Neural crest cell (in vitro differentiated cells): ENCODE data around the gene LSM7. TPM values are rescaled to one million over a fixed set of nuclear protein-coding genes. Genes with fewer than 3 reads are reported as not detected.

Experiments used
- DNase-seq: peaks from one replicate; pipeline ENCODE4 v3.0.0; 2021; ENCODE audit warnings: low read depth, mixed read lengths, low spot score
- H3K27ac Mint-ChIP-seq: one replicate; pipeline ENCODE4 v1.8.0; 2021; ENCODE audit warnings: mild to moderate bottlenecking, mixed read lengths; ENCODE audit not compliant: unreplicated experiment
- H3K27me3 Mint-ChIP-seq: 2 replicates; pipeline ENCODE4 v1.8.0; 2021; ENCODE audit warnings: low read depth, mild to moderate bottlenecking, mixed read lengths
- H3K36me3 Mint-ChIP-seq: 2 replicates; pipeline ENCODE4 v1.8.0; 2021; ENCODE audit warnings: low read depth, mild to moderate bottlenecking, mixed read lengths
- H3K4me1 Mint-ChIP-seq: 2 replicates; pipeline ENCODE4 v1.8.0; 2021; ENCODE audit warnings: mixed read lengths
- H3K4me3 Mint-ChIP-seq: one replicate; pipeline ENCODE4 v1.8.0; 2021; ENCODE audit warnings: mild to moderate bottlenecking, mixed read lengths
- H3K9me3 Mint-ChIP-seq: 2 replicates; pipeline ENCODE4 v1.8.0; 2021; ENCODE audit warnings: mixed read lengths
- CTCF ChIP-seq: fragments of 200-600 bp; sonication (generic); conservative IDR thresholded peaks from 2 replicates; pipeline ENCODE4 v1.5.0; 2021; ENCODE audit warnings: antibody characterized with exemption, mild to moderate bottlenecking
- total RNA-seq: library from RNA; stranded (reverse); gene quantifications from 2 replicates; pipeline ENCODE4 v1.2.1, GENCODE V29; 2021

The LSM7 gene
- total RNA-seq, 1 donor from 2014 or later, result 198 TPM

- peak overlapping the region; percentile 71 for H3K27ac Mint-ChIP-seq
- TF ChIP-seq CTCF, result peak; percentile 64
- peak; percentile 75 for DNase-seq
These were observed 12.5 kb downstream of the LSM7 start for GRCh38 chr19:2315818-2316353.

GRCh38 chr19:2315121-2315817, 13.1 kb downstream of the LSM7 start:
- H3K4me1 Mint-ChIP-seq, result peaks cover 5% of the 10 kb centered on the region
- peak overlapping the region; percentile 62 for H3K27ac Mint-ChIP-seq
- H3K9me3 Mint-ChIP-seq, result peaks cover 5% of the 10 kb centered on the region
- H3K27me3 Mint-ChIP-seq, result peaks cover 25% of the 10 kb centered on the region
- no peak overlapping the region for H3K4me3 Mint-ChIP-seq
- H3K36me3 Mint-ChIP-seq, result peaks cover 4% of the 10 kb centered on the region
- DNase-seq, result no peak
- TF ChIP-seq CTCF, result no peak

More at GRCh38 chr19:2315818-2316353, 12.5 kb downstream of the LSM7 start:
- Mint-ChIP-seq H3K9me3 (peaks cover 5% of the 10 kb centered on the region), H3K4me1 (peaks cover 5% of the 10 kb centered on the region), H3K27me3 (peaks cover 21% of the 10 kb centered on the region), H3K36me3 (peaks cover 4% of the 10 kb centered on the region), H3K4me3 (peak overlapping the region; percentile 38)

- Mint-ChIP-seq H3K36me3 (peaks cover 4% of the 10 kb centered on the region), H3K27me3 (peaks cover 45% of the 10 kb centered on the region)
- no peak for DNase-seq
These were observed 15.4 kb downstream of the LSM7 start for GRCh38 chr19:2312820-2313501.

GRCh38 chr19:2311093-2311492, 17.3 kb downstream of the LSM7 start:
- Mint-ChIP-seq H3K4me3 (no peak overlapping the region), H3K27me3 (peaks cover 56% of the 10 kb centered on the region), H3K9me3 (peaks cover 5% of the 10 kb centered on the region), H3K27ac (no peak overlapping the region), H3K4me1 (peaks cover 9% of the 10 kb centered on the region), H3K36me3 (peaks cover 4% of the 10 kb centered on the region)
- no peak for TF ChIP-seq CTCF
- DNase-seq, result no peak

More at GRCh38 chr19:2312820-2313501, 15.4 kb downstream of the LSM7 start:
- H3K4me1 Mint-ChIP-seq, result peaks cover 9% of the 10 kb centered on the region
- H3K27ac Mint-ChIP-seq, result no peak overlapping the region
- peaks cover 5% of the 10 kb centered on the region for H3K9me3 Mint-ChIP-seq
- no peak for TF ChIP-seq CTCF
- H3K4me3 Mint-ChIP-seq, result no peak overlapping the region

- no peak for TF ChIP-seq CTCF
- H3K9me3 Mint-ChIP-seq, result peaks cover 2% of the 10 kb centered on the region
- H3K27me3 Mint-ChIP-seq, result peaks cover 55% of the 10 kb centered on the region
- no peak overlapping the region for H3K4me3 Mint-ChIP-seq
- DNase-seq, result no peak
- peaks cover under 1% of the 10 kb centered on the region for H3K36me3 Mint-ChIP-seq
- H3K4me1 Mint-ChIP-seq, result peaks cover 3% of the 10 kb centered on the region
- H3K27ac Mint-ChIP-seq, result no peak overlapping the region
These were observed 18.5 kb downstream of the LSM7 start for GRCh38 chr19:2309734-2310362.
